ENCODE measurements around the gene BIK.
A peak's percentile ranks its signal among the peaks of the same experiment; 100 is the strongest.
"Not testable (repeated sequence)": the region's sequence is repeated elsewhere in the genome, so short reads cannot be mapped to it uniquely, and the experiment has no call there.

BIK gene, protein sequence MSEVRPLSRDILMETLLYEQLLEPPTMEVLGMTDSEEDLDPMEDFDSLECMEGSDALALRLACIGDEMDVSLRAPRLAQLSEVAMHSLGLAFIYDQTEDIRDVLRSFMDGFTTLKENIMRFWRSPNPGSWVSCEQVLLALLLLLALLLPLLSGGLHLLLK

DNA sequence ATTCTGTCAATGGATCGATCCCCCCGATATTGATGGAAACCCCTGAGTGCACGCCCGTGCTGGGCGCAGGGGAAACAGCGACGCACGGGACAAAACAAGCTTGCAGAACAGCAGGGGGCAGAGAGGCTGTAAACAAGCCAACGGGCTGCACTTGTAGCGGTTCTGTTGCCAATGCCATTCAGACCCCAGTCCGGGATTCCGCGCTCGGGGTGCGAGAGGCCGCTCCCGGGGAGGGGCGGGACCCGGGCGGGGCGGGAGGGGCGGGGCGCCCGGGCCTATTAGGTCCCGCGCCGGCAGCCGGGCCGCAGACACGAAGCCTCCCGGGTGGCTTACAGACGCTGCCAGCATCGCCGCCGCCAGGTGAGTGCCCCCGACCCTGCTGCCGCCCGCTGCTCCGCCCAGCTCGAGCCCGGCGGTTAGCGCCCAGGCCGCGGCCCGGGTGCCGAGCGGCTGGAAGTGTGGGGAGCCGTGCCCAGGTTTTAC, at the start of gene BIK:
Gene BIK (plus strand): TSS at position 307 of the 483 bp plus-strand sequence. CDS start 13,273 bp downstream, outside the sequence.
- DNase-seq: peak; percentile 75

DNA sequence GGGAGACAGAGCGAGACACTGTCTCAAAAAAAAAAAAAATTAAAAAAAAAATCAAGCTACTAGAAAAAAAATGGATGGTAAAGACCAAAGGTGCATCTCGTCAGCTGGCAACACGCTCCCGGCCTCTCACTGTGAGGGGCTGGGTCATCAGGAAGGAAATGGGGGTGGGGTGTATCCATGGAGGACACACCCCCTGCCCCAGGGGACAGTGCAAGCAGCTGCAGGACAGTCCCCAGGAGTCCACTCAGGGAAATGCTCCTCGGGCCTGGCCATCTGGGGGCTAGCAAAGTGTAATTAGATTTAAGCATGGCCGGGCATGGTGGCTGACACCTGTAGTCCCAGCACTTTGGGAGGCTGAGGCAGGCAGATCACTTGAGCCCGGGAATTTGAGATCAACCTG, 44.4 kb upstream of the BIK start:
- DNase-seq: no peak

- peak; percentile 32 for DNase-seq
Observed at GRCh38 chr22:43066844-43067385, 43.6 kb upstream of the BIK start.

DNA sequence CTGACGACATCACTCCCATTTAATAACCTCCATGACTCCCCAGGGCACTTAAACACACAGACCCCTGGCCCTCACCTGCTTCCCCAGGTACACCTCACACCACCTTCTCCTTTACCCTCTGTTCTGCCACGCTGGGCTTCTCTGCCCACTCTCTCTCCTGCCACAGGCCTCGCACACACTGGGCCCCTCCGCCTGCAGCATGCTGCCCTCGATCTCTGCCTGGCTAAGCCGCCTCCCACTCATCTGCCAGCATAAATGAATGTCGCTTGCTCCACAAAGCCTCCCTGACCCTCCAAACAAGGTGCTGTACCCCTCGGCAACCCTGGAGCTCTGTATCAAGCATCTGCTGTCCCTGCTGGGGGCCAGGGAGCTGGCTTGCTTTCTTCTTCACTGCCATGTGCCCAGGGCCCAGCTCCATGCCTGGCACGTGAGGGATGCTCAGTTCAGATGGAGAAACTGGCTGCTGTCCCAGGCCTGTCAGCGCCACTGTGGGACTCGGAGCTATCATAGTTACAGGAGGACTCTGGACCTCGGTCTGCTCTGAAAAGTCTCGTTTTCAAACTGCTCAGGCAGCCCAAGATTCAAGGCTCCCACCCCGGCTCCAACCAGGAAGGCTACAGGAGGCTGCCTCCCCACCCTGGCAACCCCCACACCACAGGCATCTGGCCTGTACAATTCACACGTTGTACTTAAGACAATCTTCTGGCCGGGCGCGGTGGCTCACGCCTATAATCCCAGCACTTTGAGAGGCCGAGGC, 33.3 kb upstream of the BIK start:
- no peak for DNase-seq

DNA sequence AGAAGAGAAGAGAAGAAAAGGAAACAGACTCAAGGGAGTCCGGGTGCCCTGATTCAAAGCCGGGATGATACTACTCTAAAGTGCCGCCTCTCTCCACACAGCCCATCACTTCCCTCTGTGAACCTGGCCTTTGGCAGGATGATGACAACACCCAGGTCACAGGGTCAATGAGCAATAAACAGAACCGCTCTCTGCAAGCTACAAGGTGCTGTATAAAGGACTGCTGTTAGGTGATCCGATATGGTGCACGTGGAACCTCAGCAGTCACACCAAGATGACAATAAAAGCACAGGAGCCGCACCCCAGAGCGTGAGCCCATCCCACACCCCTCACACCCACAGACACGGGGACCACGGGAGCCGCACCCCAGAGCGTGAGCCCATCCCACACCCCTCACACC, 32.0 kb upstream of the BIK start:
- DNase-seq: peak; percentile 11

- no peak for DNase-seq
Observed at GRCh38 chr22:43079742-43080141, 30.8 kb upstream of the BIK start.

DNA sequence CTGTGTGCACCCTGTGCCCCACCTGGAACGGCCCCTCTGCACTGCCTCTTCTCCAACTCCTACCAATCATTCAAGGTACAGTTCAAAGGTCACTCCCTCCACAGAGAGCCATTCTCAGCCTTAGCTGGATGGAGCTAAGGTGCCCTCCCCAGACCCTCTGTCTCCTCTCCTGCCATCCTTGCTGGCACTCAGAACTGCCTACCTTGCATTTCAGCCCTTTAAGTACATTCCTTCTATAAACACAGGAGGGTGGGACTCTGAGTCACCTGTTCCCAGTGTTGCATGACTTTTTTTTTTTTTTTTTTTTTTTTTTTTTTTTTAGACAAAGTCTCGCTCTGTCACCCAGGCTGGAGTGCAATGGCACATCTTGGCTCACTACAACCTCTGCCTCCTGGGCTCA, 29.9 kb upstream of the BIK start:
- DNase-seq: peak; percentile 81

GRCh38 chr22:43081968-43082367, 28.6 kb upstream of the BIK start:
- DNase-seq: no peak

GRCh38 chr22:43085658-43086606, 24.6 kb upstream of the BIK start:
- DNase-seq: no peak

DNA sequence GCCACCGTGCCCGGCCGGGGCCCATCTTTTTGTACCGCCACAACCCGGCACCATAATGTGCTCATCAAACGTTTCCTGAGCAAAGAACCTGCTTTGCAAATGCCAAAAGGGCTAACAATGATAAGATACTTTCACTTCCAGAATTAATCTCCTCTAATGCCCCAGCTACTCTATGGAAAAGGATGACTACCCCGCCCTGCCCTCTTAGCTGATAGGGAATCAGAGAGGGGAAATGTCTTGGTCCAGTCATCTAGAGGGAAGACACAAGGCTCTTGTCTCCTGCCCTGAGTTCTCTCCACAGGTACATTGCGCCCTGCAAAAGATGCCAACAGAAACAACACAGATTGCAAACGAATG, 21.9 kb upstream of the BIK start:
- no peak for DNase-seq

- peak; percentile 94 for DNase-seq
Observed at GRCh38 chr22:43088984-43089717, 21.4 kb upstream of the BIK start, which contains the start of gene TTLL1. Gene TTLL1 (minus strand): TSS chr22:43089391. CDS start chr22:43075586, 13,805 bp downstream.

DNA sequence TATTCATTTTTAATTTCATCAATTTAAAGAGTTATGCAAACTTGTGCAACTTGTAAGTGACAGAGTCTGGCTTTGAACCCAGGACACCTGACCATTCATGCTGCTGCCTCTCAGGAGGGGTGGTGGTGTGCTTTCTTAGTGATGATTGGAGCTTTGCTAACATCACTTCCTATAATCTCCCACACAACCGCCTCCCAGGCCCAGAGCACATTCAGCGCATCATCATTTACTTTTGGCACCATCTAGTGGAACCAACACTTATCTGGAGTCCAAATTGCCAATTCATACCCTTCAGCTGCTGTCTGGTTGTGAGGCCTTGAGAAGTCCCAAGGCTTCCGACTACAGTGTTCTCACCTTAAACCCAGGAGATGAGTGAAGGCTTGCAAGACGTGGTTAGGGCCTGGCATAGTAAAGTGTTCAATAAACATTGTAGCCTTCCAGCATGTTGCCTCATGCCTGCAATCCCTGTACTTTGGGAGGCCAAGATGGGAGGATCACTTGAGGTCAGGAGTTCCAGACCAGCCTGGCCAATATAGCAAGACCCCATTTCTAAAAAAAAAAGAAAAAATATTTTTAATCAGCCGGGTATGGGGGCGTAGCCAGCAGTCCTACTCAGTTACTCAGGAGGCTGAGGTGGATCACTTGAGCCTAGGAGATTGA, 20.3 kb upstream of the BIK start:
- peak; percentile 86 for DNase-seq

- no peak for DNase-seq
Observed at GRCh38 chr22:43092085-43092484, 18.5 kb upstream of the BIK start.

GRCh38 chr22:43094085-43094484, 16.5 kb upstream of the BIK start:
- peak; percentile 52 for DNase-seq

DNA sequence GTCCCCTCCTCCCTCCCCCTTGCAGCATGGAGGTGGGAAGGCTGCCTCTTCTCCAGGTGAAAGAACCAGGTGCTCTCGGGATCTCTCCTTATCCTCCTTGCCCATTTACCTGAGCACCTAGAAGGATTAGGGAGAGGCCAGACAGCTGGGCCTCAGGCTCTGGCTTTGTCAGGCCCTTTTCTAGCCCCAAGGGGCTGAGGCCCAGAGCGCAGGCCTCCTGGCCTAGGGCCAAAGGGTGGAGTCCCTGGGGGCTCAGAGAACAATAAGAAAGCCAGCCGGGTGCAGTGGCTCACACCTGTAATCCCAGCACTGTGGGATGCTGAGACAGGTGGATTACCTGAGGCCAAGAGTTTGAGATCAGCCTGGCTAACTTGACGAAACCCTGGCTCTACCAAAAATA, 16.0 kb upstream of the BIK start:
- DNase-seq: no peak

DNA sequence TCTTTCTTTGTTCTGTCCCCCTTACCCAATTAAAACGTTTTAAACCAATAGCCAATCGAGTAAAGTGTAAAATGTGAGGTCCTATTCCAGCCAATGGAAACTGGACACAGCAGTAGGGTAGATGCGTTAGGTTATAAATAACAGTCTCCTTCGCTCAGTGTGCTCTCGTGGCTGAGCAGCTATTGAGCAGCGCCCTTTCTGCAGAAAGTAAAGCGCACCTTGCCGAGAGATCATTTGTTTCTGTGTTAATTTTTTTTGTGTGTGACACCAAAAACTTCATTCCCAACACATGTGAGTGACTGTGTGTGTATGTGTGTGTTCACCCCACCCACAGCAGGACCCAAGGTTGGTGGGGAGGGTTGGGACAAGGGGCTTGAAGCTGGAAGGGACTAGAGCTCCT, 14.1 kb upstream of the BIK start:
- no peak for DNase-seq

DNA sequence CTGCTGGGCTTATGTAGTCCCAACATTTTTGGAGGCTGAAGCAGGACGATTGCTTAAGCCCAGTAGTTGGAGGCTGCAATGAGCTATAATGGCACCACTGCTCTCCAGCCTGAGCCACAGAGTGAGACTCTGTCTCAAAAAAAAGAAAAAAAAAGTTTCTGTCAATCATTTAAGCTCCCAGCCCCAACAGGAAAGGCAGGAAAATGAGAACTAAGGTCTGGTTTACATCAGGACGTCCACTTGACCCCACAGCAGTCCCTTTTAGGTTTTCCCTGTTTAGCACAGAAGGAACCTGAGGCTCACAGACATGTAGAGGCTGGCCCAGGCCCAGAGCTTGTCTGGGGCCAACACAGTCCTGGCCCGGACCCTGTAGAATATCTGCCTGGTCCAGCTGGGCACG, 12.2 kb upstream of the BIK start:
- DNase-seq: no peak

DNA sequence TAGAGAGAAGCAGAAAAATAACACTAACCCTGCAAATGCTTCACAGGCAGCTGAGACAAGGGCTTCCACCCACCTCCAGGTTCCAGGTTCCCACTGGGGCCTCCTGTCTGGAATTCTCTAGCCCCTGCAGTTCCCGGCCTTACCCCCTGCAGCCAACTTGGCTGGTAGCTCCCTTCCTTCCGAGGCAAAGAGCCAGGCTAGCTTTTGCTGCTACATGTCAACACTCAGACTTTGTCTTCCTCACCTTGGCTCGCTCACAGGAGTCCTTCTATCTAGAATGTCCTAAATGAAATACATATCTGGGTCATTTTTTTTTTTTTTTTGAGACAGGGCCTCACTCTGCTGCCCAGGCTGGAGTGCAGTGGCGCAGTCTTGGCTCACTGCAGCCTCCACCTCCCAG, 11.5 kb upstream of the BIK start:
- DNase-seq: no peak

GRCh38 chr22:43100225-43100624, 10.3 kb upstream of the BIK start:
- DNase-seq: no peak

DNA sequence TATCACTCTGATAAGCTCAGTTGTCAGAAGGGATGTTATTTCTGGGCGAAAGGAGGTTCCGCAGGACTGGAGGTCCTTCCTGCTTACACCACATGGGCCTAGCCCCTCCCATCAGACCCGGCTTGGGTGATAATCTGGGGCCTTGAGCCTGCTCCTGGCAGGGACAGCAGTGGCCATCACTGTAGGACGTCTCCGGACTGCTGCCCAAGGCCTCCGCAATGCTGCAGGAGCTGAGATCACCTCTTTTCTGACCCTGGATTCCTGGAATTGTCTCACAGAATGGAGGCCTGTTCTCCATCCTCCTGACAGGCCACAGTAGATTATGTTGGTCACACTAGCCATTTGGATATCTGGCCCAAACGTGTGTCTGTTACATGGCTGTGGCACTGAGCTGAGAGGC, 9.2 kb upstream of the BIK start:
- DNase-seq: no peak

DNA sequence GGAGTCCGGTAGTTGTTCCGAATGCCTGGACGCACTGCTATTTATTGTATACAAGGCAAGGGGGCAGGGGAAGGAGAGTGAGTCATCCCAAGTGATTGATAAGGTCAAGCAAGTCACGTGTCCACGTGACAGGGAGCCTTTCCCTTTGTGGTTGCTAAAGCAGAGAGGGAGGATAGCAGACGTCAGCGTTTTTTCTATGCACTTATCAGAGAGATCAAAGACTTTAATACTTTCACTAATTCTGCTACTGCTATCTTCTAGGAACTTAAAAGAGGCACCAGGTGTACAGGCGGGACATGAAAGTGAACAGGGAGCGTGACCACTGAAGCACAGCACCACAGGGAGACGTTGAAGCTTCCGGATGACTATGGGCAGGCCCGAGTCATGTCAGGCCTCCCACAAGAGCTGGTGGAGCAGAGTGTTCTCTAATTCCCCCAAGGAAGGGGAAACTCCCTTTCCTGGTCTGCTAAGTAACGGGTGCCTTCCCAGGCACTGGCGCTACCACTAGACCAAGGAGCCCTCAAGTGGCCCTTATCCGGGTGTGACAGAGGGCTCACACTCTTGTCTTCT, 6.4 kb upstream of the BIK start:
- DNase-seq: peak; percentile 81

- DNase-seq: not testable (repeated sequence)
Observed at GRCh38 chr22:43104950-43105349, 5.6 kb upstream of the BIK start.
